Activated CD8-positive, alpha-beta T cell treated with anti-CD3 and anti-CD28 coated beads, Interleukin-2, amount 10 ng/mL, durations not matched to agents 7 days and 5 days (primary cell): ENCODE measurements around the gene CLSTN1. TPM values are rescaled to one million over a fixed set of nuclear protein-coding genes. Genes with fewer than 3 reads are reported as not detected.
A peak's percentile ranks its signal among the peaks of the same experiment; 100 is the strongest.
"Not testable (repeated sequence)": the region's sequence is repeated elsewhere in the genome, so short reads cannot be mapped to it uniquely, and the experiment has no call there.

Source experiments
- ATAC-seq: fragments of 150-1000 bp; cut with Tn5 transposase; one replicate; pipeline ENCODE4 v1.10.0; 2021; ENCODE audit warnings: moderate library complexity
- CTCF ChIA-PET: fragments of 350-600 bp; sonication (Branson Sonifier 250); formaldehyde crosslinking; loops from one replicate; lab custom pipeline; 2021; ENCODE audit warnings: antibody characterized with exemption; lab: Charles Lee
- POLR2A ChIA-PET: fragments of 350-600 bp; sonication (Branson Sonifier 250); formaldehyde crosslinking; loops from one replicate; lab custom pipeline; 2021; ENCODE audit warnings: antibody characterized with exemption; lab: Charles Lee
- DNase-seq: peaks from one replicate; pipeline ENCODE4 v3.0.0-alpha.2; 2020
- H3K27ac Mint-ChIP-seq: one replicate; pipeline ENCODE4 v1.8.0; 2021; ENCODE audit warnings: mild to moderate bottlenecking, mixed read lengths
- H3K27me3 Mint-ChIP-seq: one replicate; pipeline ENCODE4 v1.8.0; 2021; ENCODE audit warnings: low read depth, mixed read lengths
- H3K36me3 Mint-ChIP-seq: one replicate; pipeline ENCODE4 v1.8.0; 2021; ENCODE audit warnings: low read depth, mixed read lengths
- H3K4me1 Mint-ChIP-seq: one replicate; pipeline ENCODE4 v1.8.0; 2021; ENCODE audit warnings: low read depth, mixed read lengths
- H3K4me3 Mint-ChIP-seq: one replicate; pipeline ENCODE4 v1.8.0; 2021; ENCODE audit warnings: mild to moderate bottlenecking, mixed read lengths
- H3K9me3 Mint-ChIP-seq: one replicate; pipeline ENCODE4 v1.8.0; 2022; ENCODE audit warnings: mixed read lengths; ENCODE audit not compliant: insufficient read depth
- total RNA-seq, 2 experiments: library from RNA; stranded (reverse); gene quantifications; one replicate each; pipeline ENCODE4 v1.2.3, GENCODE V29; 2021

The CLSTN1 gene
- total RNA-seq, 2 experiments from 2014 or later, result 91.1 to 96.8 TPM

DNA sequence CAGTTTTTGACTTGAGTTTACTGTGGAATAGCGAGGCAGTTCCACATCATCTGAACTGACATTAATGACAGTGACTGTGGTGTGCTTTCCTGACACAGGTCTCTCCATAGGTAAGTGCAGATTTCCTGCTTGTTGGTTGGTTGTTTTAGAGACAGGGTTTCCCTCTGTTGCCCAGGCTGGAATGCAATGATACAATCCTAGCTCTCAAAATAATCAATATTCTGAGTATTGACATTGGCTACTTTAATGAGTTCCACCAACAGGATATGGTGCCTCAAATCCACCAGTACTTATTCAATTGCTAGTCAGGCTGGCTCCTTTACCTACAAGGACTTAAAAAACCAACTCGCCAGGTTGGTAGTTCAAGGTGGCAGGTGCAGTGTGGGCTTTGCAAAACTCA lies 63.8 kb downstream of the CLSTN1 start:
- no peak overlapping the region for H3K27ac Mint-ChIP-seq
- no peaks in the 10 kb centered on the region for H3K27me3 Mint-ChIP-seq

GRCh38 chr1:9758559-9759121 lies 65.1 kb downstream of the CLSTN1 start:
- Mint-ChIP-seq H3K9me3 (no peaks in the 10 kb centered on the region), H3K27me3 (no peaks in the 10 kb centered on the region), H3K27ac (no peak overlapping the region), H3K4me1 (peaks cover under 1% of the 10 kb centered on the region), H3K36me3 (peaks cover 26% of the 10 kb centered on the region), H3K4me3 (no peak overlapping the region)
- ATAC-seq, result no peak
- DNase-seq, result no peak
- CTCF ChIA-PET, result no interaction called here
- POLR2A ChIA-PET, result interaction anchor here (0.6 kb wide), 1 partner anchor 96 kb away, joined by 3 read pairs; no protein-coding TSS in a partner anchor

More for the DNA sequence above, 63.8 kb downstream of the CLSTN1 start:
- Mint-ChIP-seq H3K4me3 (no peak overlapping the region), H3K9me3 (no peaks in the 10 kb centered on the region), H3K36me3 (peaks cover 23% of the 10 kb centered on the region), H3K4me1 (peaks cover 7% of the 10 kb centered on the region)
- ChIA-PET CTCF (interaction anchor here (0.8 to 1.7 kb wide), 2 partner anchors 25 to 101 kb away, joined by 4 to 5 read pairs; no protein-coding TSS in a partner anchor), POLR2A (interaction anchor here (0.5 kb wide), 1 partner anchor 25 kb away, joined by 3 read pairs; no protein-coding TSS in a partner anchor)
- no peak for DNase-seq
- no peak for ATAC-seq

- Mint-ChIP-seq H3K36me3 (peaks cover 32% of the 10 kb centered on the region), H3K27me3 (no peaks in the 10 kb centered on the region), H3K27ac (no peak overlapping the region), H3K4me3 (no peak overlapping the region), H3K9me3 (no peaks in the 10 kb centered on the region), H3K4me1 (no peaks in the 10 kb centered on the region)
- DNase-seq (no peak), ATAC-seq (no peak)
- POLR2A ChIA-PET, result no interaction called here
- CTCF ChIA-PET, result no interaction called here
Observed at GRCh38 chr1:9755441-9755995, 68.2 kb downstream of the CLSTN1 start.

DNA sequence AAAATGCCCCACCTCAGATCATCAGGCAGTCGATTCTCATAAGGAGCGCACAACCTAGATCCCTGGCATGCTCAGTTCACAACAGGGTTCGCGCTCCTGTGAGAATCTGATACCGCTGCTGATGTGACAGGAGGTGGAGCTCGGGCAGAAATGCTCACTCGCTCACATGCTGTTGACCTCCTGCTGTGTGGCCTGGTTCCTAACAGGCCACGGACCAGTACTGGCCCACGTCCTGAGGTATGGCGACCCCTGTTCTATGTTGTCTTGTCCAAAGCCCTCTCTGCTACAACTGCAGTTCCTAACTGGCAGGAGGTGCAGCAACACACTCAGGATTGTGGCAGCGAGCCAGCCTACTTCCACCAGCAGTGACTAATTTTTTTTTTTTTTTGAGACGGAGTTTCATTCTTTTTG lies 70.6 kb downstream of the CLSTN1 start:
- Mint-ChIP-seq H3K4me3 (no peak overlapping the region), H3K9me3 (no peaks in the 10 kb centered on the region), H3K27me3 (no peaks in the 10 kb centered on the region), H3K4me1 (no peaks in the 10 kb centered on the region), H3K27ac (peak overlapping the region; percentile 15), H3K36me3 (peaks cover 51% of the 10 kb centered on the region)
- no peak for DNase-seq
- POLR2A ChIA-PET, result no interaction called here
- CTCF ChIA-PET, result no interaction called here
- ATAC-seq, result no peak

DNA sequence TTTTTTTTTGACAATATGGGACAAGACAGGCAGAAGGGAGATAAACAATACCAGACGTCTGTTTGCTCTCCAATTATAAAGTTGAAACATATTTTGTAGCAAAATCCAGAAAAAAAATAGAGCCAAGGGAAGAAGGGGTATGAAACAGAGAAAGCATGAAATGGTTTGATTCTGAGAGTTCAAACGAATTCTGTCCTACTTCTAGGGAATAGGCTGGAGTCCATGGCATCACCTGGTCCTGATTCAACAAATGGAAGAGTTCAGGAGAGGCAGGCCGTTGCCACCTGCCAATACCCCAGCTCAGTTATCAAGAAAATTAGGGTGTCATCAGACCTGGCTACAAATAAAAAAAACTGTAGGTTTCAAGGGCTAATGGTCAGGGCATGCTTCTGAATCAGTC lies 71.8 kb downstream of the CLSTN1 start:
- no peak overlapping the region for H3K27ac Mint-ChIP-seq
- no peaks in the 10 kb centered on the region for H3K9me3 Mint-ChIP-seq
- no peak for ATAC-seq
- CTCF ChIA-PET, result no interaction called here
- DNase-seq, result no peak
- no peak overlapping the region for H3K4me3 Mint-ChIP-seq
- H3K36me3 Mint-ChIP-seq, result peaks cover 56% of the 10 kb centered on the region
- POLR2A ChIA-PET, result no interaction called here
- no peaks in the 10 kb centered on the region for H3K4me1 Mint-ChIP-seq
- no peaks in the 10 kb centered on the region for H3K27me3 Mint-ChIP-seq

DNA sequence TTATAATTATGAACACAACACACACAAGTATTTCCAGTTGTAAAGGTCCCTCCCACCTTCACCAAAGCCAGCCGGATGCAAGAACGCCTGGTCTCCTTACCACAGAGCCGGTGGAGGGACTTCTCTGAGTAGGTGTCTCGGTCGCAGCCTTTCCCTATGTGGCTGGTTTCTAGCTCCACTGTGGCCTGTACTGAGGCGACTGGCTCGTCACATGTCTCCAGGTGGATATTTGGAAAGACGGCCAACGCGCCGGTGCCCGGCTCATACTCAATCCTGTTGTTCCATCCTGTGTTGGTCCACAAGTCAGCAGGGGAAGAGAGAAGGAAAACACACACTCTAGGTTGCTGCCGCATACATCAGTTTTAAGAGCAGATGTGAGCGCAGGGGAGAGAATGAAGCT lies 74.4 kb downstream of the CLSTN1 start:
- DNase-seq (no peak), ATAC-seq (no peak)
- no peak overlapping the region for H3K27ac Mint-ChIP-seq
- no peaks in the 10 kb centered on the region for H3K4me1 Mint-ChIP-seq
- ChIA-PET POLR2A (no interaction called here), CTCF (no interaction called here)
- no peak overlapping the region for H3K4me3 Mint-ChIP-seq
- H3K36me3 Mint-ChIP-seq, result peaks cover 57% of the 10 kb centered on the region
- no peaks in the 10 kb centered on the region for H3K9me3 Mint-ChIP-seq
- no peaks in the 10 kb centered on the region for H3K27me3 Mint-ChIP-seq

DNA sequence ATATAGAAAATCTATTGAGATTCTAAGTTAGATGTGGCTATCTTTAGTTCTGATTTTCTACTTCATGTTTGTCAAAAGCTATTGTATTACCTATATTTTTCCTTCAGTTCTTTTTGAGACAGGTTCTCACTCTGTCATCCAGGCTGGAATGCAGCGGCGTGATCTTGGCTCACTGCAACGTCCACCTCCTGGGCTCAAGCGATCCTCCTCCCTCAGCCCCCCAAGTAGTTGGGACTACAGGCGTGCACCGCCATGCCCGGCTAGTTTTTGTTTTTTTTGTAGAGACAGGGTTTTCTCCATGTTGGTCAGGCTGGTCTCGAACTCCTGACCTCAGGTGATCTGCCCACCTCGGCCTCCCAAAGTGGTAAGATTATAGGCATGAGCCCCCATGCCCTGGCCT lies 75.4 kb downstream of the CLSTN1 start:
- not testable (repeated sequence) for H3K4me3 Mint-ChIP-seq, DNase-seq, H3K27ac Mint-ChIP-seq, ATAC-seq, H3K27me3 Mint-ChIP-seq, H3K4me1 Mint-ChIP-seq, H3K9me3 Mint-ChIP-seq
- H3K36me3 Mint-ChIP-seq, result peaks cover 60% of the 10 kb centered on the region
- CTCF ChIA-PET, result interaction anchor here (1.0 kb wide), 1 partner anchor 132 kb away, joined by 3 read pairs; no protein-coding TSS in a partner anchor
- POLR2A ChIA-PET, result interaction anchor here (0.8 kb wide), 1 partner anchor 49 kb away, joined by 3 read pairs; no protein-coding TSS in a partner anchor

DNA sequence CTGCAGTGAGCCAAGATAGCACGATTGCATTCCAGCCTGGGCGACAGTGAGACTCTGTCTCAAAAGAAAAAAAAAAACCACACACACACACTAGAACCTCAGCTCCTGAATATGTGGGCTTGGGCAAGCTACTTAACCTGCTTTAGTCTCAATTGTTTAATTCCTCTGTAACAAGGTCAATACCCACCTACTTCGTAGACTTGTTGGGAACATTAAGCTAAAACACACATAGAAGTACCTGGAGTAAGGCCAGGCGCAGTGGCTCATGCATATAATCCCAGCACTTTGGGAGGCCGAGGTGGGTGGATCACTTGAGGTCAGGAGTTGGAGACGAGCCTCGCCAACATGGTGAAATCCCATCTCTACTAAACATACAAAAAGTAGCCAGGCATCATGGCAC lies 77.1 kb downstream of the CLSTN1 start:
- ChIA-PET POLR2A (no interaction called here), CTCF (interaction anchor here (1.3 kb wide), 1 partner anchor 93 kb away, joined by 3 read pairs; no protein-coding TSS in a partner anchor)
- Mint-ChIP-seq H3K9me3 (no peaks in the 10 kb centered on the region), H3K27ac (no peak overlapping the region), H3K27me3 (no peaks in the 10 kb centered on the region), H3K4me3 (no peak overlapping the region), H3K36me3 (peaks cover 66% of the 10 kb centered on the region), H3K4me1 (no peaks in the 10 kb centered on the region)
- ATAC-seq, result no peak
- DNase-seq, result no peak

GRCh38 chr1:9746211-9746610 lies 77.6 kb downstream of the CLSTN1 start:
- Mint-ChIP-seq H3K4me3 (no peak overlapping the region), H3K4me1 (no peaks in the 10 kb centered on the region), H3K27me3 (no peaks in the 10 kb centered on the region), H3K36me3 (peaks cover 64% of the 10 kb centered on the region), H3K9me3 (no peaks in the 10 kb centered on the region), H3K27ac (no peak overlapping the region)
- DNase-seq (no peak), ATAC-seq (no peak)
- ChIA-PET POLR2A (interaction anchor here (0.7 kb wide), 1 partner anchor 571 kb away, joined by 3 read pairs; no protein-coding TSS in a partner anchor), CTCF (interaction anchor here (1.3 kb wide), 1 partner anchor 93 kb away, joined by 3 read pairs; no protein-coding TSS in a partner anchor)

DNA sequence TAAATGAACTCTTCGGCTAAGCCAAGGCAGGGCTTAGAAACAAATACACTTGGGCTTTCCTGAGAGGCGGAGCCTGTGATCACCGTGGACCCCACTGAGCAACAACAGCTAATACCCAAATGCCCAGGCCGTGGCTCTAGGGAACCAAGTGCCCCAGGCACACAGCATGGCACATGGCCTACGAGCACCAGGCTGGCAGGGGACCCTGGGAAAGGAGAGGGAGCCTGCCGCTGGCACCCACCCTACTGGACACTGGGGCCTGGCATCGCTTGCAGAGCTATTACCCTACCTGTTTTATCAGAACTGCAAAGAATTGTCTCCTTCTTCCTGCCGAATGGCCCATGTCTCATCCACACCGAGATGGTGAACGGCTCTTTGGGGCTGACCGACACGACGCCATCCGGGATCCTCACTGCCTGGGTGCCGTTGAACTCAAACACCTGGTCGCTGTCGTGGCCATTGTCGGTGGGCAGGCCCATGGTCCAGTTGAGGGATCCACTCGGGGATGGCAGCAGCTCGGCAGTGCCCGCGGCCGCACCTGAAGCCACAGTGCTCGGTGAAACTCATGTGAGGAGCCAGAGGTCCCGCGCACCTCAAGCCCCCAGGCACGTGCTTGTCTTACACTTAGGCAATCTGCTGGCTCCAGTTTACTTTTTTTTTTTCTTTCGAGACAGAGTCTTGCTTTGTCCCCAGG lies 79.5 kb downstream of the CLSTN1 start:
- ChIA-PET POLR2A (no interaction called here), CTCF (no interaction called here)
- Mint-ChIP-seq H3K4me3 (no peak overlapping the region), H3K36me3 (peaks cover 65% of the 10 kb centered on the region), H3K27me3 (no peaks in the 10 kb centered on the region), H3K4me1 (no peaks in the 10 kb centered on the region), H3K9me3 (no peaks in the 10 kb centered on the region), H3K27ac (no peak overlapping the region)
- DNase-seq (no peak), ATAC-seq (no peak)

DNA sequence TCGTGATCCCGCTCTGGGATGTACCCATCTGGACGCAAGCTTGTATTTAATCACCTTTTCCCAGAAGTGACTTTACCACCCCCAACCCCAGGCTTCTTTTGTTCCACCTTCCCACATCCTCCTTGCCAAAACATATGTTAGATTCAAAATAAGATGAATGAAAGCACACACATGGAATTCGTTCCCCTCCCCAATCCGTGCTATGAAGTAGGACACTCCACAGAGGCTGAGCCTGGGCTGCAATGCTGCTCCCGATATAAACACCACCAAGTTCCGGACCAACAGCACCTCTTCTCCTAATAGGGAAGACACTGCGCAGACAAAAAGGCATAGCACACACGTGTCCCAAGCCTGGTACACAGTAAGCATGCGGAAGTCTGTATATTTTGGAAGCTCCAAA lies 86.1 kb downstream of the CLSTN1 start:
- ChIA-PET POLR2A (no interaction called here), CTCF (interaction anchor here (0.7 to 1.3 kb wide), 3 partner anchors 47 to 122 kb away, joined by 3 to 4 read pairs (median 3); no protein-coding TSS in a partner anchor)
- H3K27me3 Mint-ChIP-seq, result no peaks in the 10 kb centered on the region
- H3K27ac Mint-ChIP-seq, result peak overlapping the region; percentile 37
- H3K4me1 Mint-ChIP-seq, result peaks cover 46% of the 10 kb centered on the region
- ATAC-seq (no peak), DNase-seq (no peak)
- H3K4me3 Mint-ChIP-seq, result no peak overlapping the region
- no peaks in the 10 kb centered on the region for H3K9me3 Mint-ChIP-seq
- peaks cover 66% of the 10 kb centered on the region for H3K36me3 Mint-ChIP-seq

- peaks cover 52% of the 10 kb centered on the region for H3K4me1 Mint-ChIP-seq
- no peaks in the 10 kb centered on the region for H3K9me3 Mint-ChIP-seq
- peak overlapping the region; percentile 63 for H3K27ac Mint-ChIP-seq
- CTCF ChIA-PET, result no interaction called here
- H3K36me3 Mint-ChIP-seq, result peaks cover 68% of the 10 kb centered on the region
- H3K4me3 Mint-ChIP-seq, result no peak overlapping the region
- no peaks in the 10 kb centered on the region for H3K27me3 Mint-ChIP-seq
- POLR2A ChIA-PET, result no interaction called here
- ATAC-seq, result no peak
- no peak for DNase-seq
Observed at GRCh38 chr1:9737057-9737456, 86.7 kb downstream of the CLSTN1 start.
